T-cell (primary cell): ENCODE data around the gene PTCD1. TPM values are rescaled to one million over a fixed set of nuclear protein-coding genes. Genes with fewer than 3 reads are reported as not detected.
"Not testable (repeated sequence)": the region's sequence is repeated elsewhere in the genome, so short reads cannot be mapped to it uniquely, and the experiment has no call there.

Experiments used
- ATAC-seq, 4 experiments: fragments of 200-7000 bp in 3 of 4; fragments of 150-1000 bp in 1 of 4; cut with Tn5 transposase; replicated peaks in 1 of 4; 1 replicate in 3 of 4; 2 replicates in 1 of 4; pipeline ENCODE4 v1.10.0; 2021; ENCODE audit warnings: moderate library complexity in 3 of 4, mild to moderate bottlenecking in 2 of 4, moderate number of reproducible peaks in 1 of 4
- CTCF ChIA-PET, 2 donors: fragments of 300-600 bp; sonication (Branson Sonifier 250); formaldehyde crosslinking; loops; one replicate each; lab custom pipeline; 2022; ENCODE audit warnings: antibody characterized with exemption in 2 of 2; lab: Charles Lee
- POLR2A ChIA-PET, 2 donors: fragments of 300-600 bp; sonication (Branson Sonifier 250); formaldehyde crosslinking; loops; one replicate each; lab custom pipeline; 2022; ENCODE audit warnings: antibody characterized with exemption in 2 of 2; lab: Charles Lee
- DNase-seq, 35 experiments: peaks; one replicate each; pipeline versions ENCODE4 v3.0.0 to v3.0.0-alpha.2; 2013 to 2023
- H3K27ac ChIP-seq: one replicate; pipeline ENCODE4 v1.5.1; 2013; ENCODE audit warnings: low read length
- H3K27me3 ChIP-seq, 2 experiments: replicated peaks in 1 of 2; 1 replicate in 1 of 2; 2 replicates in 1 of 2; pipeline versions ENCODE4 v1.6.1 to v1.7.0; 2013; ENCODE audit warnings: low read length in 1 of 2, mixed read lengths in 1 of 2; ENCODE audit not compliant: control insufficient read depth in 2 of 2, insufficient read depth in 2 of 2; ENCODE audit errors: extremely low read depth in 1 of 2
- H3K36me3 ChIP-seq, 2 donors: 1 replicate in 1 of 2; 2 replicates in 1 of 2; pipeline versions ENCODE4 v1.6.1 to v1.7.0; 2013; ENCODE audit warnings: low read length in 1 of 2; ENCODE audit not compliant: control insufficient read depth in 2 of 2, insufficient read depth in 1 of 2; ENCODE audit errors: extremely low read depth in 1 of 2
- H3K4me1 ChIP-seq, 2 experiments: 1 replicate in 1 of 2; 2 replicates in 1 of 2; pipeline versions ENCODE4 v1.6.1 to v1.7.0; 2013; ENCODE audit warnings: low read length in 2 of 2, mixed read lengths in 1 of 2; ENCODE audit not compliant: insufficient read depth in 2 of 2, control insufficient read depth in 1 of 2; ENCODE audit errors: extremely low read depth in 1 of 2
- H3K4me3 ChIP-seq, 2 donors: 1 replicate in 1 of 2; 2 replicates in 1 of 2; pipeline versions ENCODE4 v1.5.1 to v1.7.0; 2013; ENCODE audit warnings: mild to moderate bottlenecking in 2 of 2, low read length in 1 of 2, moderate library complexity in 1 of 2; ENCODE audit not compliant: control insufficient read depth in 1 of 2; ENCODE audit errors: extremely low read depth in 1 of 2
- H3K9me3 ChIP-seq: 2 replicates; pipeline ENCODE4 v1.7.0; 2013
- H3K27ac Mint-ChIP-seq, 2 donors: one replicate each; pipeline ENCODE4 v1.8.0; 2020 to 2021; ENCODE audit warnings: mild to moderate bottlenecking in 2 of 2, mixed read lengths in 2 of 2
- H3K27me3 Mint-ChIP-seq, 2 donors: one replicate each; pipeline ENCODE4 v1.8.0; 2021 to 2022; ENCODE audit warnings: mixed read lengths in 2 of 2
- H3K36me3 Mint-ChIP-seq: one replicate; pipeline ENCODE4 v1.8.0; 2021; ENCODE audit warnings: mixed read lengths
- H3K4me1 Mint-ChIP-seq, 3 donors: one replicate each; pipeline ENCODE4 v1.8.0; 2020 to 2022; ENCODE audit warnings: mixed read lengths in 3 of 3, mild to moderate bottlenecking in 1 of 3
- H3K4me3 Mint-ChIP-seq, 3 donors: one replicate each; pipeline ENCODE4 v1.8.0; 2020 to 2022; ENCODE audit warnings: mild to moderate bottlenecking in 3 of 3, mixed read lengths in 3 of 3, moderate library complexity in 3 of 3
- H3K9me3 Mint-ChIP-seq, 3 donors: one replicate each; pipeline ENCODE4 v1.8.0; 2020 to 2022; ENCODE audit warnings: mixed read lengths in 3 of 3
- WGBS: methylation state at CpG from one replicate; pipeline ENCODE4 v1.1.5; 2013; ENCODE audit warnings: missing lambda C conversion rate; ENCODE audit not compliant: insufficient coverage; 5-methylcytosine and 5-hydroxymethylcytosine counted together
- total RNA-seq, 35 experiments: library from RNA in 6 of 35; stranded (reverse) in 6 of 35; fragments of 120-200 nt in 1 of 35; gene quantifications; one replicate each; pipeline versions ENCODE4 v1.2.1 to v1.2.4 and lab custom pipeline; 2013 to 2026

The PTCD1 gene
- total RNA-seq, 5 donors from 2014 or later (not counting 1 experiment from before 2014, with no cell fraction given) = 5.4 to 11.6 (median 10.5) TPM

DNA sequence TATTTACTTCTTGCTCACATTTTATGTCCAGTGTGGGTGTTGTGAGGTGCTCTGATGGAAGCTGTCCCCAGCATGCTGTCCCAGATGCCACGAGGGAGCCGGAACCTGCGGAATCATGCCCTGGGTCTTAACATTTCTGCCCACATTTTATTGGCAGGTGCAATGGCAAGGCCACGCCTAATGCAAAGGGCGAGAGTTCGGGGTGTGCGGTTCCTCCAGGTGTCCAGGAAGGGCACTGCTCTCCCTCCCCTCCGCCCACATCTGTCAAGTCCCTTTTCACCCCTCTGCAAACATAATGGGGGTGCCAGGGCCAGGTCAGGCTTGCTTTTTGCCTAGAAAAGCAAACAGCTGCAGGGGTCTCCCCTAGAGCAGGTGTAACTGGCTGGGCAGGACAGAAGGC is 46.6 kb downstream of the PTCD1 start:
- ChIA-PET POLR2A (interaction anchor here (0.7 to 1.1 kb wide), 3 partner anchors 9 to 1364 kb away, joined by 3 to 6 read pairs (median 5); no protein-coding TSS in a partner anchor), CTCF (interaction anchor here in 1 of 2 donors (0.6 kb wide), 1 partner anchor 194 kb away, joined by 3 read pairs; no protein-coding TSS in a partner anchor)
- peaks cover 28 to 84% of the 10 kb centered on the region in 2 donors for H3K36me3 ChIP-seq
- peaks cover 8 to 29% of the 10 kb centered on the region in 2 experiments for H3K4me1 ChIP-seq
- Mint-ChIP-seq H3K4me3 (peak overlapping the region; percentile 13 to 77 (median 41)), H3K4me1 (peaks cover 12 to 25% (median 25%) of the 10 kb centered on the region in 3 donors), H3K27me3 (no peaks in the 10 kb centered on the region), H3K27ac (peak overlapping the region; percentile 52 to 72), H3K9me3 (no peaks in the 10 kb centered on the region), H3K36me3 (peaks cover 13% of the 10 kb centered on the region)
- DNase-seq (no peak), ATAC-seq (no peak)
- no peaks in the 10 kb centered on the region for H3K9me3 ChIP-seq
- 71% methylated on average over 5 of the region's 8 CpGs for WGBS
- no peak overlapping the region for H3K4me3 ChIP-seq
- H3K27ac ChIP-seq = no peak overlapping the region
- no peaks in the 10 kb centered on the region for H3K27me3 ChIP-seq

DNA sequence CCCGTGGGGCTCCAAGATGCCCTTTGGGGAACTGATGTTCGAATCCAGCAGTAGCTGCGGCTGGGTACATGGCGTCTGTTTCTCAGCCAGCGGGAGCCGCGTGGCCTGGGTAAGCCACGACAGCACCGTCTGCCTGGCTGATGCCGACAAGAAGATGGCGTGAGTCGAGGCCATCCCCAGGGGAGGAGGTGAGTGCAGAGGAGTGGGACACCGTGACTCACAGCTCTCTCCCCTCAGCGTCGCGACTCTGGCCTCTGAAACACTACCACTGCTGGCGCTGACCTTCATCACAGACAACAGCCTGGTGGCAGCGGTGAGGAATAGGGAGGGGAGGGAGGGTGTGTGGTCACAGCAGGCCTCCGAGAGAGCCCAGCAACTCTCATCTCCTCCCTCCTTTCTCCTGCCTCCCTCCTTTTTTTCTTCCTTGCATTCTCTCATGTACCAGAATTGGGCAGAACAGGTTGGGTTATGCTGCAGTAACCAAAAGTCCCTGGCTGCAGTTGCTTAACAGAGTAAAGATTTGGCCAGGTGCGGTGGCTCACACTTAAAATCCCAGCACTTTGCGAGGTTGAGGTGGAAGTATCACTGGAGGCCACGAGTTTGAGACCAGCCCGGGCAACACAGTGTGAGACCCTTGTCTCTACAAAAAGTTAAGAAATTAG is 47.5 kb downstream of the PTCD1 start:
- no peak overlapping the region for H3K4me3 Mint-ChIP-seq
- H3K4me3 ChIP-seq = no peak overlapping the region
- H3K9me3 Mint-ChIP-seq = no peaks in the 10 kb centered on the region
- H3K36me3 ChIP-seq = peaks cover 27 to 86% of the 10 kb centered on the region in 2 donors
- WGBS = 99% methylated on average over 9 of the region's 23 CpGs
- peaks cover 12 to 27% (median 25%) of the 10 kb centered on the region in 3 donors for H3K4me1 Mint-ChIP-seq
- H3K4me1 ChIP-seq = peaks cover 8 to 33% of the 10 kb centered on the region in 2 experiments
- DNase-seq (no peak), ATAC-seq (no peak)
- CTCF ChIA-PET = interaction anchor here in 1 of 2 donors (0.7 kb wide), 1 partner anchor 10 kb away, joined by 4 read pairs; no protein-coding TSS in a partner anchor
- H3K36me3 Mint-ChIP-seq = peaks cover 11% of the 10 kb centered on the region
- H3K27ac ChIP-seq = no peak overlapping the region
- POLR2A ChIA-PET = interaction anchor here in 1 of 2 donors (0.7 kb wide), 1 partner anchor 8 kb away, joined by 3 read pairs; no protein-coding TSS in a partner anchor
- no peaks in the 10 kb centered on the region for H3K27me3 Mint-ChIP-seq
- no peaks in the 10 kb centered on the region for H3K27me3 ChIP-seq
- no peaks in the 10 kb centered on the region for H3K9me3 ChIP-seq
- H3K27ac Mint-ChIP-seq = no peak overlapping the region

DNA sequence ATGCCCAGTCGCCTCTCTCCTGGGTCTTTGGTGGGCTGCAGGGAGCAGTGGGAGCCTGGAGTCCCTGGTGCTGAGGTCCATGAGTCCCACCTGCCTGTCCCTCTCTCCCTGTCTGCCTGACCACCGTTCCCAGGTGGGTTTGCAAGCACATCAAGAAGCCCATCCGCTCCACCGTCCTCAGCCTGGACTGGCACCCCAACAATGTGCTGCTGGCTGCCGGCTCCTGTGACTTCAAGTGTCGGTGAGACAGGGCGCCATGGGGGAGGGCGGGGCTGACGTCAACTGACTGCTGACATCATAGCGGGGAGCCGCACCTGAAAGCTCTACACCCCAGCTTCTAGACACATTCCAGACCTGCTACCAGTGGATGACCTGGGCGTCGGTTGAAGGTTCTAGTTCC is 48.8 kb downstream of the PTCD1 start:
- Mint-ChIP-seq H3K27me3 (no peaks in the 10 kb centered on the region), H3K9me3 (no peaks in the 10 kb centered on the region), H3K4me1 (peaks cover 12 to 32% (median 23%) of the 10 kb centered on the region in 3 donors), H3K36me3 (peaks cover 7% of the 10 kb centered on the region), H3K27ac (no peak overlapping the region), H3K4me3 (no peak overlapping the region)
- no peak for DNase-seq
- Histone ChIP-seq H3K27ac (no peak overlapping the region), H3K27me3 (no peaks in the 10 kb centered on the region), H3K9me3 (no peaks in the 10 kb centered on the region), H3K36me3 (peaks cover 32 to 82% of the 10 kb centered on the region in 2 donors), H3K4me1 (peaks cover 8 to 44% of the 10 kb centered on the region in 2 experiments), H3K4me3 (no peak overlapping the region)
- 97% methylated on average over 12 of the region's 13 CpGs for WGBS
- no peak for ATAC-seq
- POLR2A ChIA-PET = no interaction called here
- CTCF ChIA-PET = interaction anchor here in 1 of 2 donors (0.6 kb wide), 1 partner anchor 345 kb away, joined by 3 read pairs; no protein-coding TSS in a partner anchor

DNA sequence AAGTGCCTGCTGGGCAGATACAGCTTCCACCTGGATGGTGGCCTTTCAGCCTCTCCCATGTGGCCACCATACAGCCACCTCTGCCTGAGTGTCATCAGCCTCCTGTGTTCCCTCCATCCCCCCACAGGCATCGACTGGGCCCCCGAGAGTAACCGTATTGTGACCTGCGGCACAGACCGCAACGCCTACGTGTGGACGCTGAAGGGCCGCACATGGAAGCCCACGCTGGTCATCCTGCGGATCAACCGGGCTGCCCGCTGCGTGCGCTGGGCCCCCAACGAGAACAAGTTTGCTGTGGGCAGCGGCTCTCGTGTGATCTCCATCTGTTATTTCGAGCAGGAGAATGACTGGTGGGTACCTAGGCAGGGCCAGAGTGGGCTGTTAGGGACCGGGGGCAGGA is 50.7 kb downstream of the PTCD1 start:
- 96% methylated on average over 12 of the region's 20 CpGs for WGBS
- H3K36me3 ChIP-seq = peaks cover 33 to 81% of the 10 kb centered on the region in 2 donors
- POLR2A ChIA-PET = interaction anchor here (0.5 to 0.7 kb wide), 4 partner anchors 9 to 819 kb away, joined by 3 to 9 read pairs (median 4); no protein-coding TSS in a partner anchor
- Mint-ChIP-seq H3K4me3 (no peak overlapping the region), H3K27me3 (no peaks in the 10 kb centered on the region), H3K4me1 (peaks cover 16 to 33% (median 25%) of the 10 kb centered on the region in 3 donors), H3K9me3 (no peaks in the 10 kb centered on the region), H3K27ac (peak overlapping the region in 1 of 2 donors; percentile 28), H3K36me3 (peaks cover 10% of the 10 kb centered on the region)
- H3K4me3 ChIP-seq = no peak overlapping the region
- CTCF ChIA-PET = no interaction called here
- H3K9me3 ChIP-seq = no peaks in the 10 kb centered on the region
- ATAC-seq (no peak), DNase-seq (no peak)
- H3K4me1 ChIP-seq = peaks cover 3 to 46% of the 10 kb centered on the region in 2 experiments
- H3K27me3 ChIP-seq = no peaks in the 10 kb centered on the region
- H3K27ac ChIP-seq = no peak overlapping the region

DNA sequence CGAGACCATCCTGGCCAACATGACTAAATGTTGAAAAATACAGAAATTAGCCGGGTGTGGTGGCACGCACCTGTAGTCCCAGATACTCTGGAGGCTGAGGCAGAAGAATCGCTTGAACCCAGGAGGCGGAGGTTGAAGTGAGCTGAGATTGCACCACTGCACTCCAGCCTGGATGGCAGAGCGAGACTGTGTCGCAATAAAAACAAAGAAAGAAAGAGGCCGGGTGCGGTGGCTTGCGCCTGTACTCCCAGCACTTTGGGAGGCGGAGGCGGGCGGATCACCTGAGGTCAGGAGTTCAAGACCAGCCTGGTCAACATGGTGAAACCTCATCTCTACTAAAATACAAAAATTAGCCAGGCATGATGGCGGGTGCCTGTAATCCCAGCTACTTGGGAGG is 51.4 kb downstream of the PTCD1 start:
- not testable (repeated sequence) for H3K4me3 Mint-ChIP-seq, H3K27ac ChIP-seq, H3K27me3 ChIP-seq, H3K9me3 ChIP-seq, ATAC-seq, H3K9me3 Mint-ChIP-seq, DNase-seq, H3K4me3 ChIP-seq, H3K27me3 Mint-ChIP-seq
- Histone ChIP-seq H3K36me3 (peaks cover 33 to 77% of the 10 kb centered on the region in 2 donors), H3K4me1 (peaks cover under 1 to 46% of the 10 kb centered on the region in 2 experiments)
- Mint-ChIP-seq H3K4me1 (peaks cover 16 to 30% (median 21%) of the 10 kb centered on the region in 3 donors), H3K27ac (peak overlapping the region; percentile 5 to 77), H3K36me3 (peaks cover 10% of the 10 kb centered on the region)
- ChIA-PET CTCF (interaction anchor here (0.6 to 0.9 kb wide), 2 partner anchors 11 to 136 kb away, joined by 4 to 5 read pairs; no protein-coding TSS in a partner anchor), POLR2A (interaction anchor here (0.5 to 0.7 kb wide), 3 partner anchors 10 to 47 kb away, joined by 3 to 10 read pairs (median 9); no protein-coding TSS in a partner anchor)
- WGBS = 100% methylated on average over 6 of the region's 14 CpGs

DNA sequence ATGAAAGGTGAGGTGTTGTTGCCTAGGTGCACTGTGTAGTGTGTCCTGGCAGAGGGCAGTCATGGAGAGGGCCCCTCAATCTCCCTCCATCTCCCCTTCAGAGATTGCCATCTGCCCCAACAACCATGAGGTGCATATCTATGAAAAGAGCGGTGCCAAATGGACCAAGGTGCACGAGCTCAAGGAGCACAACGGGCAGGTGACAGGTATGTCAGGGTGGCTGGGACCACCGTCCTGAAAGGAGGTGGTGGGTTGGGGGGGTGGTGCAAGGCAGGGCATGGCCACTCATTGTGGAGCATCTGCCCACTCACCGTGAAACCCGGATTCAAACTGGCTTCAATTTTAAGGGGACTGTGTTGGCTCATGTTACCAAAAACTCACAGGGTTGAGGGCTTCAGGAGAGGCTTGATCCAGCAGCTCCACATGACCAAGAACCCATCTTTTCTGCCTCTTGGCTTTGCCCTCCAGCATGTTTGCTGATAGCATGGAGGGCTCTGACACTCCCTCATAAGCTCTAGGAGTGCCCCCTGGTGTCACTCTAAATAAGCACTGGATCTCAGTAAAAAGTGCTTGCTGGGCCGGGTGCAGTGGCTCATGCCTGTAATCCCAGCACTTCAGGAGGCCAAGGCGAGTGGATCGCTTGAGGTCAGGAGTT is 51.9 kb downstream of the PTCD1 start:
- 92% methylated on average over 7 of the region's 9 CpGs for WGBS
- peaks cover 33 to 74% of the 10 kb centered on the region in 2 donors for H3K36me3 ChIP-seq
- Mint-ChIP-seq H3K27ac (peak overlapping the region; percentile 5 to 77), H3K4me1 (peaks cover 16 to 26% (median 18%) of the 10 kb centered on the region in 3 donors), H3K9me3 (no peaks in the 10 kb centered on the region), H3K36me3 (peaks cover 10% of the 10 kb centered on the region), H3K27me3 (no peaks in the 10 kb centered on the region), H3K4me3 (no peak overlapping the region)
- peaks cover 2 to 47% of the 10 kb centered on the region in 2 experiments for H3K4me1 ChIP-seq
- no peak overlapping the region for H3K4me3 ChIP-seq
- ChIA-PET POLR2A (interaction anchor here (0.7 kb wide), 2 partner anchors 18 to 21 kb away, joined by 5 to 10 read pairs; no protein-coding TSS in a partner anchor), CTCF (interaction anchor here (0.6 to 0.9 kb wide), 3 partner anchors 8 to 137 kb away, joined by 3 to 5 read pairs (median 4); no protein-coding TSS in a partner anchor)
- no peak overlapping the region for H3K27ac ChIP-seq
- ATAC-seq (peak; percentile 52 to 83 (median 78)), DNase-seq (peak in 19 of 35 experiments; percentile 19 to 68 (median 32))
- no peaks in the 10 kb centered on the region for H3K9me3 ChIP-seq
- H3K27me3 ChIP-seq = no peaks in the 10 kb centered on the region
